ENCODE measurements around the gene OSGIN1. TPM values are rescaled to one million over a fixed set of nuclear protein-coding genes. Genes with fewer than 3 reads are reported as not detected.

The OSGIN1 gene
- polyA plus RNA-seq, 4 donors = 0.23 to 0.64 (median 0.45) TPM

- peak in 2 of 4 donors; percentile 48 to 69 for DNase-seq (ENCODE audit: low read depth in 4 of 4, low spot score in 2 of 4)
Observed at GRCh38 chr16:83956336-83957289, 3.6 kb downstream of the OSGIN1 start.

GRCh38 chr16:83957296-83957855 is 4.3 kb downstream of the OSGIN1 start:
- DNase-seq (ENCODE audit: low read depth in 4 of 4, low spot score in 2 of 4) = no peak

GRCh38 chr16:83958137-83958845 is 5.3 kb downstream of the OSGIN1 start:
- DNase-seq (ENCODE audit: low read depth in 4 of 4, low spot score in 2 of 4) = no peak

GRCh38 chr16:83958846-83959565 is 6.0 kb downstream of the OSGIN1 start:
- no peak for DNase-seq (ENCODE audit: low read depth in 4 of 4, low spot score in 2 of 4)

- no peak for DNase-seq (ENCODE audit: low read depth in 4 of 4, low spot score in 2 of 4)
Observed at GRCh38 chr16:83959656-83960434, 6.8 kb downstream of the OSGIN1 start.

GRCh38 chr16:83960521-83961249 is 7.6 kb downstream of the OSGIN1 start:
- DNase-seq (ENCODE audit: low read depth in 4 of 4, low spot score in 2 of 4) = no peak

- DNase-seq (ENCODE audit: low read depth in 4 of 4, low spot score in 2 of 4) = no peak
Observed at GRCh38 chr16:83961591-83961990, 8.6 kb downstream of the OSGIN1 start.

- no peak for DNase-seq (ENCODE audit: low read depth in 4 of 4, low spot score in 2 of 4)
Observed at GRCh38 chr16:83963277-83964119, 10.5 kb downstream of the OSGIN1 start.

GRCh38 chr16:83964684-83965443 is 11.8 kb downstream of the OSGIN1 start:
- no peak for DNase-seq (ENCODE audit: low read depth in 4 of 4, low spot score in 2 of 4)

GRCh38 chr16:83965444-83966152 is 12.6 kb downstream of the OSGIN1 start:
- no peak for DNase-seq (ENCODE audit: low read depth in 4 of 4, low spot score in 2 of 4)

GRCh38 chr16:83966153-83966696 is 13.2 kb downstream of the OSGIN1 start:
- DNase-seq (ENCODE audit: low read depth in 4 of 4, low spot score in 2 of 4) = no peak

- no peak for DNase-seq (ENCODE audit: low read depth in 4 of 4, low spot score in 2 of 4)
Observed at GRCh38 chr16:83967091-83967490, 14.1 kb downstream of the OSGIN1 start.

GRCh38 chr16:83967838-83968305 is 14.8 kb downstream of the OSGIN1 start, which contains the start of gene NECAB2:
Gene NECAB2 (plus strand): TSS chr16:83968244. CDS start chr16:83968649, 405 bp downstream.
- DNase-seq (ENCODE audit: low read depth in 4 of 4, low spot score in 2 of 4) = no peak

- no peak for DNase-seq (ENCODE audit: low read depth in 4 of 4, low spot score in 2 of 4)
Observed at GRCh38 chr16:83968306-83968851, 15.3 kb downstream of the OSGIN1 start.

GRCh38 chr16:83968891-83969649 is 16.0 kb downstream of the OSGIN1 start:
- DNase-seq (ENCODE audit: low read depth in 4 of 4, low spot score in 2 of 4) = no peak
